Heart right ventricle (tissue), 16 donors: ENCODE data around the gene ULK4. TPM values are rescaled to one million over a fixed set of nuclear protein-coding genes. Genes with fewer than 3 reads are reported as not detected.

Experiments
- ATAC-seq, 8 donors: fragments of 200-7000 bp; cut with Tn5 transposase; one replicate each; pipeline ENCODE4 v1.9.1; 2020; ENCODE audit warnings: mild to moderate bottlenecking in 8 of 8, moderate library complexity in 8 of 8, moderate number of reproducible peaks in 1 of 8
- DNase-seq, 2 donors: peaks; one replicate each; pipeline ENCODE4 v3.0.0-alpha.2; 2020
- H3K27ac ChIP-seq, 10 donors: fragments of 200-600 bp; sonication (generic) in 2 of 10; one replicate each; pipeline versions ENCODE4 v1.5.0 to v1.8.0; 2020 to 2022; ENCODE audit warnings: mild to moderate bottlenecking in 3 of 10
- H3K27me3 ChIP-seq, 7 donors: fragments of 200-600 bp; one replicate each; pipeline ENCODE4 v1.8.0; 2021 to 2022; ENCODE audit warnings: mild to moderate bottlenecking in 2 of 7
- H3K36me3 ChIP-seq, 9 donors: fragments of 200-600 bp; sonication (generic) in 1 of 9; one replicate each; pipeline versions ENCODE4 v1.5.0 to v1.8.0; 2020 to 2022; ENCODE audit warnings: mild to moderate bottlenecking in 2 of 9
- H3K4me1 ChIP-seq, 9 donors: fragments of 200-600 bp; sonication (generic) in 1 of 9; one replicate each; pipeline versions ENCODE4 v1.5.0 to v1.8.0; 2020 to 2022; ENCODE audit warnings: mild to moderate bottlenecking in 4 of 9
- H3K4me3 ChIP-seq, 10 donors: fragments of 200-600 bp; sonication (generic) in 2 of 10; one replicate each; pipeline versions ENCODE4 v1.5.0 to v1.8.0; 2020 to 2022; ENCODE audit warnings: mild to moderate bottlenecking in 7 of 10, moderate library complexity in 2 of 10
- H3K9me3 ChIP-seq, 11 donors: fragments of 200-600 bp in 10 of 11; sonication (generic) in 2 of 11; one replicate each; pipeline versions ENCODE4 v1.5.0 to v1.8.0; 2013 to 2022; ENCODE audit warnings: mild to moderate bottlenecking in 2 of 11, control low read depth in 1 of 11, moderate library complexity in 1 of 11
- WGBS, 2 donors: extraction: QIAGEN DNeasy Blood & Tissue Kit; methylation state at CpG; one replicate each; pipeline ENCODE4 v1.1.7; 2013; ENCODE audit warnings: inconsistent platforms in 1 of 2; 5-methylcytosine and 5-hydroxymethylcytosine counted together
- intact Hi-C, 10 donors: fragments of 100-400 bp; cut with DNase I; formaldehyde crosslinking; loops; one replicate each; pipeline versions ENCODE4 v1.11.1 to v1.14.2; 2022
- polyA plus RNA-seq, 2 donors: library from polyadenylated mRNA; stranded (reverse); fragments of 200-250 nt; gene quantifications; one replicate each; pipeline ENCODE4 v1.2.3, GENCODE V29; 2013
- total RNA-seq, 10 donors: library from RNA; stranded (reverse); fragmentation: NEBNext Ultra II Directional in 3 of 10; extraction: Animal tissue kit (Norgen Biotek cat#: 25700) in 3 of 10; gene quantifications; one replicate each; pipeline versions ENCODE4 v1.2.1 to v1.2.4, GENCODE V29; 2021 to 2023
- TF ChIP-seq, protein P1 (sequence below), 9 donors: fragments of 200-600 bp; sonication (generic) in 2 of 9; IDR thresholded peaks; one replicate each; pipeline versions ENCODE4 v1.5.0 to v1.8.0; 2021 to 2022; ENCODE audit warnings: antibody characterized with exemption in 9 of 9, mild to moderate bottlenecking in 5 of 9, moderate library complexity in 1 of 9
- donor health status: Arrhythmogenic right ventricular cardiomyopathy.
- donor health status: ischemic (EF 13 %, LVEDD 7.1; RV severe dilation, severe dysfunction).
- donor health status: healthy with polysubstance abuse.
- donor health status: DM: no; HTN: yes; CAD: no.
- donor health status: DM: no; HTN: no; CAD: no.
- donor health status: ischemic (EF 25% LVEDD 6.9; RV normal size, moderate dysfunction).
- donor health status: ischemic (EF 25% LVEDD 5.7; RV mildly dilated, moderate dysfunction).
- donor health status: healthy.
- donor health status: DM: yes; HTN: yes; CAD: no.
- donor health status: Ischemic cardiomyopathy.
- donor health status: ischemic (EF 35%, LVEDD 5.7; RV mildly dilated, moderate dysfunction).
- donor health status: nonischemic (EF 11% LVEDD 7.7; RV severe dilation, severe dysfunction).
- donor health status: DM: yes; HTN: yes; CAD: no.
- donor health status: PGD.
- donor health status: ischemic (EF 29% LVEDD 5.4; RV normal size, mild dysfunction).
- donor health status: nonischemic (EF 23%, LVEDD 6.1; RV moderate dilation, normal function).

Gene ULK4
- total and polyA plus RNA-seq, 12 donors, result 1.4 to 11.4 (median 2.6) TPM

- 90 to 93% methylated on average over 3 of the region's 3 CpGs for WGBS, 2 donors
- no peak for ATAC-seq
- Histone ChIP-seq H3K9me3 (peaks cover 0 to 25% (median 0%) of the 10 kb centered on the region in 11 donors), H3K36me3 (no peaks in the 10 kb centered on the region), H3K27me3 (no peaks in the 10 kb centered on the region), H3K27ac (no peak overlapping the region), H3K4me3 (no peak overlapping the region), H3K4me1 (no peaks in the 10 kb centered on the region)
- DNase-seq, result no peak
- TF ChIP-seq, protein P1, sequence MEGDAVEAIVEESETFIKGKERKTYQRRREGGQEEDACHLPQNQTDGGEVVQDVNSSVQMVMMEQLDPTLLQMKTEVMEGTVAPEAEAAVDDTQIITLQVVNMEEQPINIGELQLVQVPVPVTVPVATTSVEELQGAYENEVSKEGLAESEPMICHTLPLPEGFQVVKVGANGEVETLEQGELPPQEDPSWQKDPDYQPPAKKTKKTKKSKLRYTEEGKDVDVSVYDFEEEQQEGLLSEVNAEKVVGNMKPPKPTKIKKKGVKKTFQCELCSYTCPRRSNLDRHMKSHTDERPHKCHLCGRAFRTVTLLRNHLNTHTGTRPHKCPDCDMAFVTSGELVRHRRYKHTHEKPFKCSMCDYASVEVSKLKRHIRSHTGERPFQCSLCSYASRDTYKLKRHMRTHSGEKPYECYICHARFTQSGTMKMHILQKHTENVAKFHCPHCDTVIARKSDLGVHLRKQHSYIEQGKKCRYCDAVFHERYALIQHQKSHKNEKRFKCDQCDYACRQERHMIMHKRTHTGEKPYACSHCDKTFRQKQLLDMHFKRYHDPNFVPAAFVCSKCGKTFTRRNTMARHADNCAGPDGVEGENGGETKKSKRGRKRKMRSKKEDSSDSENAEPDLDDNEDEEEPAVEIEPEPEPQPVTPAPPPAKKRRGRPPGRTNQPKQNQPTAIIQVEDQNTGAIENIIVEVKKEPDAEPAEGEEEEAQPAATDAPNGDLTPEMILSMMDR (IDR thresholded peaks at IDR 0.05), result no peak
- intact Hi-C loops, result no loop called here
Measured at GRCh38 chr3:41833628-41834027, 128.3 kb downstream of the ULK4 start.

DNA sequence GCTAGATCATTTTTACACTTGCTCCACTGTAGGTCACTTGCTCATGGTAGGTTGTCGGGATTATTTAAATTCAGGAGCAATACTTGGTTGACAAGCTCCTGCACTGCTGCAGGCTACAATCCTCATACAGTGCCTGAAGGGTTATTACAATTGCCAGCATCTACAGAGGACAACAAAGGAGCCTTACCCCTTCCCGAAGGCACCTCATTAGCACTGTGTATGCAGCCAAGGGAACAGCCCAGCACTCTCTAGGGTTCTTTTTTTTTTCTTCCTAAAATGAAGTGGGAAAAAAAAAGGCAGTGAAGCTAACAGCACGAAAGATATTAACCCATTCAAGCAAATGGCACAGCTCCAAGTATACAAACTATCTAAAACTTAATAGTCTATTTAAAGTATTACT lies 142.7 kb downstream of the ULK4 start:
- Histone ChIP-seq H3K9me3 (peaks cover 0 to 2% (median 0%) of the 10 kb centered on the region in 11 donors), H3K4me3 (no peak overlapping the region), H3K27ac (no peak overlapping the region), H3K36me3 (no peaks in the 10 kb centered on the region), H3K27me3 (no peaks in the 10 kb centered on the region), H3K4me1 (no peaks in the 10 kb centered on the region)
- ATAC-seq (no peak), DNase-seq (no peak)
- TF ChIP-seq, protein P1 (IDR thresholded peaks at IDR 0.05), result no peak
- intact Hi-C loops, result no loop called here
- 61 to 63% methylated on average over 3 of the region's 3 CpGs for WGBS, 2 donors

GRCh38 chr3:41808618-41809017 lies 153.3 kb downstream of the ULK4 start:
- TF ChIP-seq, protein P1 (IDR thresholded peaks at IDR 0.05), result no peak
- WGBS, 2 donors, result 95% methylated on average over 8 of the region's 8 CpGs

DNA sequence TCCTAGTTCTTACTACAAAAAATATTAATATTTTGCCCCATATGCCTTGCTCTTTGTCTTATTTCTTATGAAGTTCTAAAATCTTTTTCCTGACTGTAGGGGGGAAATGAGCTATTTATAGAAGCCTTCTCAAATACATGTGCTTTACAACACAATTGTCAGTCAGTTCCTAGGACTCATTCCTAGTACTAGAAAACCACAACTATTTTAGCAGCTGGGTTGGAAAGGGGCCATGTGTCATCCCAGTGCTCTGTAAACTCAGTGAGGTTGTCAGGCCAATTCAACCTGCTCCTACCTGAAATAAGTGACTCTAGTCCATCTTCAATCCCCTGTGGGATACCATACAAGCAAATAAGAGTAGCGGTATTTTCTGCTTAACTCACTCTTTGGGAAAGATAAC lies 153.8 kb downstream of the ULK4 start:
- H3K9me3 ChIP-seq, result peaks cover 0 to 6% (median 0%) of the 10 kb centered on the region in 11 donors
- no peaks in the 10 kb centered on the region for H3K36me3 ChIP-seq
- ATAC-seq (no peak), DNase-seq (no peak)
- H3K27me3 ChIP-seq, result no peaks in the 10 kb centered on the region
- 82 to 87% methylated on average over 1 of the region's 1 CpG for WGBS, 2 donors
- peaks cover 0 to 8% (median 0%) of the 10 kb centered on the region in 9 donors for H3K4me1 ChIP-seq
- H3K27ac ChIP-seq, result no peak overlapping the region
- TF ChIP-seq, protein P1 (IDR thresholded peaks at IDR 0.05), result no peak
- intact Hi-C loops, result no loop called here
- H3K4me3 ChIP-seq, result no peak overlapping the region

More at GRCh38 chr3:41808618-41809017, 153.3 kb downstream of the ULK4 start:
- H3K36me3 ChIP-seq, result no peaks in the 10 kb centered on the region
- H3K9me3 ChIP-seq, result peaks cover 0 to 6% (median 0%) of the 10 kb centered on the region in 11 donors
- H3K27ac ChIP-seq, result no peak overlapping the region
- H3K4me1 ChIP-seq, result peaks cover 0 to 8% (median 0%) of the 10 kb centered on the region in 9 donors
- intact Hi-C loops, result no loop called here
- DNase-seq, result no peak
- H3K4me3 ChIP-seq, result no peak overlapping the region
- no peak for ATAC-seq
- no peaks in the 10 kb centered on the region for H3K27me3 ChIP-seq
